ENCODE measurements around the gene GFRA4. TPM values are rescaled to one million over a fixed set of nuclear protein-coding genes. Genes with fewer than 3 reads are reported as not detected.

GFRA4 gene
- total RNA-seq, 1 experiment from 2014 or later: not detected

DNA sequence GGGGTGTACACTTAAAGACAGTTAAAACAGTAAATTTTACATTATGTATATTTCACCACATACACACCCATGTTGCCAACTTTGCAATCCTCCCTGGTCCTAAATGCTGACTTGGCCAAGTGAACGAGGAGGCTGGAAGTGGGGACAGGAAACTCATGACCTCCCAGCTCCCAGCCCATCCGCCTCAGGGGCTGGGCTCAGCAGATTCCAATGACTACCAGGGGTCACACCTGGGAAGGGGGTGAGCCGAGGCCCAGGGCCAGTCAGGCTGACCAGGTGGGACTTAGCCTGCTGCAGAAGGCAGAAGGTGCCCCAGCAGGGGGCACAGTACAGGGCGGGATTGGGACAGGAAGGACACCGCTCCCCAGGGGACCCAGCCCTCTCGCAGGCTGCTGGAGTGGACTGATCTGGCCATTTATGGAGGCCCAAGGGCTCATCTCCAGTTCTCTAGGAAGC lies 46.8 kb upstream of the GFRA4 start:
- H3K4me1 Mint-ChIP-seq: no peaks in the 10 kb centered on the region
- ChIA-PET CTCF (interaction anchor here (0.6 to 4.2 kb wide), 26 partner anchors 10 to 168 kb away, joined by 3 to 106 read pairs (median 13); partner anchors contain the start of genes ADAM33, ADISSP and HSPA12B), POLR2A (interaction anchor here (1.4 to 1.5 kb wide), 2 partner anchors 29 to 33 kb away, joined by 4 to 5 read pairs; partner anchors contain the start of gene ADAM33)
- H3K4me3 Mint-ChIP-seq: no peak overlapping the region
- H3K36me3 Mint-ChIP-seq: no peaks in the 10 kb centered on the region
- ATAC-seq (no peak), DNase-seq (ENCODE audit: low spot score) (no peak)
- TF ChIP-seq PRDM15 (CRISPR knock-in tag; IDR thresholded peaks at IDR 0.05) (no peak), ZNF317 (CRISPR knock-in tag; IDR thresholded peaks at IDR 0.05; ENCODE audit: borderline replicate concordance, low read depth) (no peak), AR (CRISPR knock-in tag; IDR thresholded peaks at IDR 0.05) (no peak), TEAD4 (CRISPR knock-in tag; IDR thresholded peaks at IDR 0.05) (no peak), SMAD3 (CRISPR knock-in tag; IDR thresholded peaks at IDR 0.05; ENCODE audit: borderline replicate concordance) (no peak), GTF2I (CRISPR knock-in tag; conservative IDR thresholded peaks at IDR 0.05) (no peak), CBFB (CRISPR knock-in tag; IDR thresholded peaks at IDR 0.05; ENCODE audit: low read depth) (no peak), KAT7 (CRISPR knock-in tag; IDR thresholded peaks at IDR 0.05; ENCODE audit: borderline replicate concordance) (no peak)
- TF ChIP-seq, protein P1, sequence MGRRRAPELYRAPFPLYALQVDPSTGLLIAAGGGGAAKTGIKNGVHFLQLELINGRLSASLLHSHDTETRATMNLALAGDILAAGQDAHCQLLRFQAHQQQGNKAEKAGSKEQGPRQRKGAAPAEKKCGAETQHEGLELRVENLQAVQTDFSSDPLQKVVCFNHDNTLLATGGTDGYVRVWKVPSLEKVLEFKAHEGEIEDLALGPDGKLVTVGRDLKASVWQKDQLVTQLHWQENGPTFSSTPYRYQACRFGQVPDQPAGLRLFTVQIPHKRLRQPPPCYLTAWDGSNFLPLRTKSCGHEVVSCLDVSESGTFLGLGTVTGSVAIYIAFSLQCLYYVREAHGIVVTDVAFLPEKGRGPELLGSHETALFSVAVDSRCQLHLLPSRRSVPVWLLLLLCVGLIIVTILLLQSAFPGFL (CRISPR knock-in tag; IDR thresholded peaks at IDR 0.05; ENCODE audit: borderline replicate concordance): no peak
- TF ChIP-seq, protein P2, sequence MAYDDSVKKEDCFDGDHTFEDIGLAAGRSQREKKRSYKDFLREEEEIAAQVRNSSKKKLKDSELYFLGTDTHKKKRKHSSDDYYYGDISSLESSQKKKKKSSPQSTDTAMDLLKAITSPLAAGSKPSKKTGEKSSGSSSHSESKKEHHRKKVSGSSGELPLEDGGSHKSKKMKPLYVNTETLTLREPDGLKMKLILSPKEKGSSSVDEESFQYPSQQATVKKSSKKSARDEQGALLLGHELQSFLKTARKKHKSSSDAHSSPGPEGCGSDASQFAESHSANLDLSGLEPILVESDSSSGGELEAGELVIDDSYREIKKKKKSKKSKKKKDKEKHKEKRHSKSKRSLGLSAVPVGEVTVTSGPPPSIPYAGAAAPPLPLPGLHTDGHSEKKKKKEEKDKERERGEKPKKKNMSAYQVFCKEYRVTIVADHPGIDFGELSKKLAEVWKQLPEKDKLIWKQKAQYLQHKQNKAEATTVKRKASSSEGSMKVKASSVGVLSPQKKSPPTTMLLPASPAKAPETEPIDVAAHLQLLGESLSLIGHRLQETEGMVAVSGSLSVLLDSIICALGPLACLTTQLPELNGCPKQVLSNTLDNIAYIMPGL (CRISPR knock-in tag; IDR thresholded peaks at IDR 0.05): no peak
- TF ChIP-seq, protein P3, sequence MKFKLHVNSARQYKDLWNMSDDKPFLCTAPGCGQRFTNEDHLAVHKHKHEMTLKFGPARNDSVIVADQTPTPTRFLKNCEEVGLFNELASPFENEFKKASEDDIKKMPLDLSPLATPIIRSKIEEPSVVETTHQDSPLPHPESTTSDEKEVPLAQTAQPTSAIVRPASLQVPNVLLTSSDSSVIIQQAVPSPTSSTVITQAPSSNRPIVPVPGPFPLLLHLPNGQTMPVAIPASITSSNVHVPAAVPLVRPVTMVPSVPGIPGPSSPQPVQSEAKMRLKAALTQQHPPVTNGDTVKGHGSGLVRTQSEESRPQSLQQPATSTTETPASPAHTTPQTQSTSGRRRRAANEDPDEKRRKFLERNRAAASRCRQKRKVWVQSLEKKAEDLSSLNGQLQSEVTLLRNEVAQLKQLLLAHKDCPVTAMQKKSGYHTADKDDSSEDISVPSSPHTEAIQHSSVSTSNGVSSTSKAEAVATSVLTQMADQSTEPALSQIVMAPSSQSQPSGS (CRISPR knock-in tag; IDR thresholded peaks at IDR 0.05; ENCODE audit: borderline replicate concordance, low read depth): no peak
- H3K9me3 Mint-ChIP-seq: no peaks in the 10 kb centered on the region
- no peak overlapping the region for H3K27ac Mint-ChIP-seq
- H3K27me3 Mint-ChIP-seq (ENCODE audit: low read depth): no peaks in the 10 kb centered on the region

- Mint-ChIP-seq H3K9me3 (no peaks in the 10 kb centered on the region), H3K4me1 (no peaks in the 10 kb centered on the region), H3K27me3 (ENCODE audit: low read depth) (no peaks in the 10 kb centered on the region), H3K36me3 (no peaks in the 10 kb centered on the region), H3K27ac (no peak overlapping the region), H3K4me3 (no peak overlapping the region)
- no peak for DNase-seq (ENCODE audit: low spot score)
- ChIA-PET CTCF (interaction anchor here (1.0 to 1.9 kb wide), 12 partner anchors 11 to 74 kb away, joined by 3 to 12 read pairs (median 4); partner anchors contain the start of genes ADAM33, ADISSP and SPEF1), POLR2A (no interaction called here)
- ATAC-seq: no peak
- TF ChIP-seq USF2 (CRISPR knock-in tag; IDR thresholded peaks at IDR 0.05) (no peak), SMAD3 (CRISPR knock-in tag; IDR thresholded peaks at IDR 0.05; ENCODE audit: borderline replicate concordance) (no peak), MYBL2 (CRISPR knock-in tag; IDR thresholded peaks at IDR 0.05) (no peak), TEAD1 (CRISPR knock-in tag; IDR thresholded peaks at IDR 0.05) (no peak), SP1 (CRISPR knock-in tag; conservative IDR thresholded peaks at IDR 0.05) (no peak), ZNF423 (CRISPR knock-in tag; IDR thresholded peaks at IDR 0.05) (no peak), SMAD4 (CRISPR knock-in tag; IDR thresholded peaks at IDR 0.05) (no peak)
- TF ChIP-seq, protein P4, sequence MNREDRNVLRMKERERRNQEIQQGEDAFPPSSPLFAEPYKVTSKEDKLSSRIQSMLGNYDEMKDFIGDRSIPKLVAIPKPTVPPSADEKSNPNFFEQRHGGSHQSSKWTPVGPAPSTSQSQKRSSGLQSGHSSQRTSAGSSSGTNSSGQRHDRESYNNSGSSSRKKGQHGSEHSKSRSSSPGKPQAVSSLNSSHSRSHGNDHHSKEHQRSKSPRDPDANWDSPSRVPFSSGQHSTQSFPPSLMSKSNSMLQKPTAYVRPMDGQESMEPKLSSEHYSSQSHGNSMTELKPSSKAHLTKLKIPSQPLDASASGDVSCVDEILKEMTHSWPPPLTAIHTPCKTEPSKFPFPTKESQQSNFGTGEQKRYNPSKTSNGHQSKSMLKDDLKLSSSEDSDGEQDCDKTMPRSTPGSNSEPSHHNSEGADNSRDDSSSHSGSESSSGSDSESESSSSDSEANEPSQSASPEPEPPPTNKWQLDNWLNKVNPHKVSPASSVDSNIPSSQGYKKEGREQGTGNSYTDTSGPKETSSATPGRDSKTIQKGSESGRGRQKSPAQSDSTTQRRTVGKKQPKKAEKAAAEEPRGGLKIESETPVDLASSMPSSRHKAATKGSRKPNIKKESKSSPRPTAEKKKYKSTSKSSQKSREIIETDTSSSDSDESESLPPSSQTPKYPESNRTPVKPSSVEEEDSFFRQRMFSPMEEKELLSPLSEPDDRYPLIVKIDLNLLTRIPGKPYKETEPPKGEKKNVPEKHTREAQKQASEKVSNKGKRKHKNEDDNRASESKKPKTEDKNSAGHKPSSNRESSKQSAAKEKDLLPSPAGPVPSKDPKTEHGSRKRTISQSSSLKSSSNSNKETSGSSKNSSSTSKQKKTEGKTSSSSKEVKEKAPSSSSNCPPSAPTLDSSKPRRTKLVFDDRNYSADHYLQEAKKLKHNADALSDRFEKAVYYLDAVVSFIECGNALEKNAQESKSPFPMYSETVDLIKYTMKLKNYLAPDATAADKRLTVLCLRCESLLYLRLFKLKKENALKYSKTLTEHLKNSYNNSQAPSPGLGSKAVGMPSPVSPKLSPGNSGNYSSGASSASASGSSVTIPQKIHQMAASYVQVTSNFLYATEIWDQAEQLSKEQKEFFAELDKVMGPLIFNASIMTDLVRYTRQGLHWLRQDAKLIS (CRISPR knock-in tag; IDR thresholded peaks at IDR 0.05; ENCODE audit: borderline replicate concordance): no peak
Observed at GRCh38 chr20:3707508-3707899, 44.3 kb upstream of the GFRA4 start.

All from WTC11 (cell line).